HCT116 (cell line): ENCODE results near the gene TMEM131. TPM values are rescaled to one million over a fixed set of nuclear protein-coding genes. Genes with fewer than 3 reads are reported as not detected.

Experiments used
- ATAC-seq: fragments of 200-7000 bp; cut with Tn5 transposase; 2 replicates; pipeline ENCODE4 v1.9.1; 2020; ENCODE audit warnings: mild to moderate bottlenecking, moderate library complexity
- BruUV-seq: library from RNA; stranded (reverse); fragments of 400-500 nt; replicated peaks from 2 replicates; lab custom pipeline; 2021; lab: Mats Ljungman, UMichigan
- CTCF ChIA-PET: fragments of 300-600 bp; sonication (Branson Sonifier 250); formaldehyde crosslinking; loops from one replicate; lab custom pipeline; 2021; ENCODE audit warnings: antibody characterized with exemption; lab: Charles Lee
- POLR2A ChIA-PET: fragments of 300-600, 350-600 bp; sonication (Branson Sonifier 250); formaldehyde crosslinking; loops from one replicate; lab custom pipeline; 2021; ENCODE audit warnings: antibody characterized with exemption; lab: Charles Lee
- RAD21 ChIA-PET, 2 experiments: fragments of 300-600 bp; sonication (Branson Sonifier 250); formaldehyde crosslinking; loops; one replicate each; lab custom pipeline; 2023; ENCODE audit warnings: low total read pairs in 2 of 2; ENCODE audit not compliant: uncharacterized antibody in 2 of 2, unreplicated experiment in 2 of 2, low non-redundant PET in 1 of 2; lab: Charles Lee
- DNase-seq: peaks from one replicate; pipeline ENCODE4 v3.0.0-alpha.2; 2010; ENCODE audit warnings: low read depth, low spot score
- H2AFZ ChIP-seq: fragments of 200-600 bp; shearing (Covaris generic), sonication (generic); 2 replicates; pipeline ENCODE4 v1.6.1; 2017; ENCODE audit warnings: low read depth, mixed run types, mixed read lengths, antibody characterized with exemption, low read length; ENCODE audit not compliant: poor library complexity, severe bottlenecking
- H3K27ac ChIP-seq: 2 replicates; pipeline ENCODE4 v1.5.1; 2012; ENCODE audit warnings: low read depth, low read length
- H3K27me3 ChIP-seq: fragments of 200-600 bp; sonication (generic); 2 replicates; pipeline ENCODE4 v1.6.1; 2016; ENCODE audit warnings: mixed run types, low read length, mixed read lengths; ENCODE audit not compliant: insufficient read depth
- H3K36me3 ChIP-seq, 2 experiments: fragments of 200-500 bp in 1 of 2; fragments of 200-600 bp in 1 of 2; sonication (Bioruptor generic) in 1 of 2; sonication (generic) in 1 of 2; 2 replicates each; pipeline versions ENCODE4 v1.5.1 to v1.6.1; 2014 to 2016; ENCODE audit warnings: low read length in 2 of 2, inconsistent platforms in 1 of 2, mixed read lengths in 1 of 2, mixed run types in 1 of 2; ENCODE audit not compliant: insufficient read depth in 2 of 2, control insufficient read depth in 1 of 2
- H3K4me1 ChIP-seq, 2 experiments: fragments of 200-600 bp in 1 of 2; sonication (generic) in 1 of 2; 2 replicates each; pipeline versions ENCODE4 v1.5.1 to v1.6.1; 2012 to 2017; ENCODE audit warnings: low read length in 2 of 2, inconsistent platforms in 1 of 2, mild to moderate bottlenecking in 1 of 2, mixed read lengths in 1 of 2, mixed run types in 1 of 2, moderate library complexity in 1 of 2; ENCODE audit not compliant: insufficient read depth in 2 of 2, control insufficient read depth in 1 of 2
- H3K4me2 ChIP-seq: fragments of 200-600 bp; sonication (generic); 2 replicates; pipeline ENCODE4 v1.6.1; 2017; ENCODE audit warnings: mixed run types, low read length, mixed read lengths
- H3K4me3 ChIP-seq, 2 experiments: fragments of 200-600 bp in 1 of 2; sonication (generic) in 1 of 2; replicated peaks in 1 of 2; 2 replicates each; pipeline ENCODE4 v1.5.1; 2011 to 2016; ENCODE audit warnings: low read length in 2 of 2, control low read depth in 1 of 2, low read depth in 1 of 2, mild to moderate bottlenecking in 1 of 2, mixed read lengths in 1 of 2, mixed run types in 1 of 2
- H3K79me2 ChIP-seq: fragments of 200-600 bp; sonication (generic); 2 replicates; pipeline ENCODE4 v1.6.1; 2017; ENCODE audit warnings: mild to moderate bottlenecking, mixed run types, low read length, moderate library complexity, mixed read lengths; ENCODE audit not compliant: insufficient read depth
- H3K9ac ChIP-seq: fragments of 200-600 bp; sonication (generic); 2 replicates; pipeline ENCODE4 v1.6.1; 2016; ENCODE audit warnings: low read length, mixed read lengths
- H3K9me2 ChIP-seq: fragments of 200-600 bp; sonication (generic), shearing (Covaris generic); 2 replicates; pipeline ENCODE4 v1.6.1; 2017; ENCODE audit warnings: mixed run types, mild to moderate bottlenecking, moderate library complexity; ENCODE audit not compliant: insufficient read depth
- H3K9me3 ChIP-seq, 2 experiments: fragments of 200-500 bp in 1 of 2; fragments of 200-600 bp in 1 of 2; sonication (Bioruptor generic) in 1 of 2; sonication (generic) in 1 of 2; 2 replicates each; pipeline ENCODE4 v1.6.1; 2014 to 2017; ENCODE audit warnings: low read length in 2 of 2, mixed read lengths in 2 of 2, inconsistent platforms in 1 of 2, low read depth in 1 of 2, mild to moderate bottlenecking in 1 of 2, mixed run types in 1 of 2, moderate library complexity in 1 of 2; ENCODE audit not compliant: control insufficient read depth in 1 of 2, insufficient read depth in 1 of 2
- H4K20me1 ChIP-seq: fragments of 200-600 bp; sonication (generic), shearing (Covaris generic); 2 replicates; pipeline ENCODE4 v1.6.1; 2017; ENCODE audit warnings: mixed run types, mild to moderate bottlenecking, moderate library complexity; ENCODE audit not compliant: insufficient read depth
- ATF3 ChIP-seq: IDR thresholded peaks from 2 replicates; pipeline ENCODE4 v1.6.1; 2012
- CBX3 ChIP-seq: IDR thresholded peaks from 2 replicates; pipeline ENCODE4 v1.6.1; 2012; ENCODE audit warnings: low read depth
- CTCF ChIP-seq, 3 experiments: fragments of 200-600 bp in 1 of 3; sonication (generic) in 1 of 3; IDR thresholded peaks in 2 of 3; conservative IDR thresholded peaks in 1 of 3; 2 replicates each; pipeline ENCODE4 v1.5.1; 2012 to 2017; ENCODE audit warnings: low read depth in 2 of 3, low read length in 2 of 3, antibody characterized with exemption in 1 of 3, borderline replicate concordance in 1 of 3, control low read depth in 1 of 3, mild to moderate bottlenecking in 1 of 3, mixed read lengths in 1 of 3, mixed run types in 1 of 3, moderate library complexity in 1 of 3; ENCODE audit not compliant: insufficient read depth in 1 of 3
- EGR1 ChIP-seq: IDR thresholded peaks from 2 replicates; pipeline ENCODE4 v1.6.1; 2012; ENCODE audit warnings: low read depth
- EZH2phosphoT487 ChIP-seq: fragments of 200-600 bp; IDR thresholded peaks from 2 replicates; pipeline ENCODE4 v1.6.1; 2018; ENCODE audit warnings: antibody characterized with exemption, borderline replicate concordance
- FOSL1 ChIP-seq: IDR thresholded peaks from 2 replicates; pipeline ENCODE4 v1.6.1; 2012; ENCODE audit warnings: low read depth
- JUND ChIP-seq: IDR thresholded peaks from 2 replicates; pipeline ENCODE4 v1.6.1; 2012
- MAX ChIP-seq: IDR thresholded peaks from 2 replicates; pipeline ENCODE4 v1.6.1; 2012
- POLR2AphosphoS5 ChIP-seq: IDR thresholded peaks from 2 replicates; pipeline ENCODE4 v1.6.1; 2011; ENCODE audit warnings: mild to moderate bottlenecking, low read depth, low read length, moderate library complexity
- RAD21 ChIP-seq: IDR thresholded peaks from 2 replicates; pipeline ENCODE4 v1.6.1; 2012; ENCODE audit warnings: low read depth, mild to moderate bottlenecking
- SIN3A ChIP-seq: IDR thresholded peaks from 2 replicates; pipeline ENCODE4 v1.6.1; 2012; ENCODE audit warnings: low read depth
- SP1 ChIP-seq: IDR thresholded peaks from 2 replicates; pipeline ENCODE4 v1.6.1; 2012; ENCODE audit warnings: low read depth
- SRF ChIP-seq: IDR thresholded peaks from 2 replicates; pipeline ENCODE4 v1.6.1; 2012; ENCODE audit warnings: low read depth
- TCF7L2 ChIP-seq: IDR thresholded peaks from 2 replicates; pipeline ENCODE4 v1.7.0; 2011; ENCODE audit warnings: borderline replicate concordance, inconsistent platforms; ENCODE audit not compliant: insufficient read depth, insufficient read length; ENCODE audit errors: extremely low read depth
- YY1 ChIP-seq: IDR thresholded peaks from 2 replicates; pipeline ENCODE4 v1.6.1; 2011; ENCODE audit warnings: low read length, low read depth, moderate library complexity, mild to moderate bottlenecking; ENCODE audit not compliant: insufficient replicate concordance; ENCODE audit errors: extremely low read depth
- ZBTB33 ChIP-seq: IDR thresholded peaks from 2 replicates; pipeline ENCODE4 v1.6.1; 2011; ENCODE audit warnings: mild to moderate bottlenecking, low read length, moderate library complexity; ENCODE audit not compliant: insufficient replicate concordance; ENCODE audit errors: extremely low read depth
- ZFX ChIP-seq: fragments of 450-650 bp; IDR thresholded peaks from 2 replicates; pipeline ENCODE4 v1.6.1; 2017
- intact Hi-C: fragments of 100-400 bp; cut with micrococcal nuclease; formaldehyde crosslinking; loops from 2 replicates; pipeline ENCODE4 v1.10.0; 2022
- total RNA-seq: library from RNA; stranded (reverse); gene quantifications from one replicate; pipeline ENCODE4 v1.2.1, GENCODE V29; 2021; ENCODE audit not compliant: unreplicated experiment

Gene TMEM131
- total RNA-seq, 1 experiment from 2014 or later, result 51.5 TPM

- TF ChIP-seq ZBTB33 (no peak), TCF7L2 (no peak)
Observed at GRCh38 chr2:98008415-98008814, 12.7 kb upstream of the TMEM131 start (continued).

- Histone ChIP-seq H2AFZ (no peak overlapping the region), H3K9me2 (no peaks in the 10 kb centered on the region), H3K36me3 (no peaks in the 10 kb centered on the region), H3K9ac (no peak overlapping the region), H3K27me3 (no peaks in the 10 kb centered on the region), H3K4me1 (no peaks in the 10 kb centered on the region), H3K79me2 (no peaks in the 10 kb centered on the region), H3K4me3 (no peak overlapping the region), H3K9me3 (no peaks in the 10 kb centered on the region), H3K4me2 (no peak overlapping the region), H3K27ac (no peak overlapping the region), H4K20me1 (no peaks in the 10 kb centered on the region)
- ChIA-PET RAD21 (no interaction called here), POLR2A (no interaction called here), CTCF (no interaction called here)
- DNase-seq, result no peak
- TF ChIP-seq POLR2AphosphoS5 (no peak), CBX3 (no peak), CTCF (IDR thresholded peaks at IDR 0.05 in 2 of 3, conservative IDR thresholded peaks at IDR 0.05 in 1 of 3; ENCODE audit: borderline replicate concordance in 1 of 3, insufficient read depth in 1 of 3, low read depth in 2 of 3, low read length in 2 of 3) (no peak), ZFX (no peak), SRF (no peak), SIN3A (no peak), RAD21 (no peak), SP1 (no peak), FOSL1 (no peak), ATF3 (no peak), YY1 (no peak), EZH2phosphoT487 (no peak), MAX (no peak), ZBTB33 (no peak), EGR1 (no peak), JUND (no peak)
- intact Hi-C loops, result no loop called here
- ATAC-seq, result no peak
- BruUV-seq, result no TSS peak
Observed at GRCh38 chr2:98006378-98006777, 10.6 kb upstream of the TMEM131 start.
